Hepatocyte (in vitro differentiated cells): ENCODE results near the gene PTCRA. TPM values are rescaled to one million over a fixed set of nuclear protein-coding genes. Genes with fewer than 3 reads are reported as not detected.

Experiments
- DNase-seq: peaks from one replicate; pipeline ENCODE4 v3.0.0-alpha.2; 2016; ENCODE audit warnings: low spot score
- H2AFZ ChIP-seq: fragments of 200-600 bp; sonication (generic); 2 replicates; pipeline ENCODE4 v1.6.0; 2016; ENCODE audit warnings: antibody characterized with exemption, mild to moderate bottlenecking
- H3K27ac ChIP-seq: fragments of 200-600 bp; sonication (generic); 2 replicates; pipeline ENCODE4 v1.5.1; 2016; ENCODE audit warnings: mild to moderate bottlenecking
- H3K27me3 ChIP-seq: fragments of 200-600 bp; sonication (generic); 2 replicates; pipeline ENCODE4 v1.6.1; 2016
- H3K36me3 ChIP-seq: fragments of 200-600 bp; sonication (generic); replicated peaks from 2 replicates; pipeline ENCODE4 v1.5.1; 2016; ENCODE audit warnings: low read depth; ENCODE audit not compliant: insufficient read depth
- H3K4me1 ChIP-seq: fragments of 200-600 bp; sonication (generic); 2 replicates; pipeline ENCODE4 v1.5.1; 2016; ENCODE audit warnings: mild to moderate bottlenecking, moderate library complexity; ENCODE audit not compliant: insufficient read depth
- H3K4me2 ChIP-seq: fragments of 200-600 bp; sonication (generic); 2 replicates; pipeline ENCODE4 v1.6.0; 2016
- H3K4me3 ChIP-seq: fragments of 200-600 bp; sonication (generic); 2 replicates; pipeline ENCODE4 v1.5.1; 2016; ENCODE audit warnings: mild to moderate bottlenecking
- H3K79me2 ChIP-seq: fragments of 200-600 bp; sonication (generic); 2 replicates; pipeline ENCODE4 v1.6.0; 2017; ENCODE audit warnings: mild to moderate bottlenecking
- H3K9me2 ChIP-seq: fragments of 200-600 bp; sonication (generic); replicated peaks from 2 replicates; pipeline ENCODE4 v1.6.0; 2017; ENCODE audit warnings: mild to moderate bottlenecking; ENCODE audit not compliant: insufficient read depth
- H3K9me3 ChIP-seq: fragments of 200-600 bp; sonication (generic); 2 replicates; pipeline ENCODE4 v1.5.1; 2016; ENCODE audit warnings: low read depth, mild to moderate bottlenecking
- H4K20me1 ChIP-seq: fragments of 200-600 bp; sonication (generic); 2 replicates; pipeline ENCODE4 v1.6.0; 2016; ENCODE audit warnings: mild to moderate bottlenecking; ENCODE audit not compliant: insufficient read depth, poor library complexity, severe bottlenecking
- EZH2 ChIP-seq: fragments of 200-600 bp; sonication (generic); IDR thresholded peaks from 2 replicates; pipeline ENCODE4 v1.6.1; 2016; ENCODE audit warnings: antibody characterized with exemption, mild to moderate bottlenecking, borderline replicate concordance
- EZH2phosphoT487 ChIP-seq: fragments of 200-600 bp; sonication (generic); IDR thresholded peaks from one replicate; pipeline ENCODE4 v1.6.1; 2018; ENCODE audit warnings: antibody characterized with exemption, mild to moderate bottlenecking, low read depth, moderate library complexity; ENCODE audit not compliant: unreplicated experiment, severe bottlenecking
- WGBS: methylation state at CpG from one replicate; pipeline ENCODE4 v1.1.6; 2016; ENCODE audit warnings: low lambda C conversion rate; ENCODE audit errors: missing lambda C conversion rate; 5-methylcytosine and 5-hydroxymethylcytosine counted together
- polyA plus RNA-seq: library from polyadenylated mRNA; unstranded; fragments of >200 nt; fragmentation: Nextera tagmentation; extraction: Ambion mirVana; gene quantifications from 2 replicates; pipeline ENCODE4 v1.2.1, GENCODE V29; 2016
- total RNA-seq: library from RNA; depleted of rRNA; stranded (reverse); fragments of >200 nt; gene quantifications from 2 replicates; pipeline ENCODE4 v1.2.3, GENCODE V29; 2014
- TF ChIP-seq, protein P1 (sequence below): fragments of 200-600 bp; sonication (generic); IDR thresholded peaks from 2 replicates; pipeline ENCODE4 v1.5.1; 2016; ENCODE audit warnings: antibody characterized with exemption, mild to moderate bottlenecking; ENCODE audit not compliant: poor library complexity

PTCRA gene
- total and polyA plus RNA-seq, 2 experiments from 2014 or later, result not detected

DNA sequence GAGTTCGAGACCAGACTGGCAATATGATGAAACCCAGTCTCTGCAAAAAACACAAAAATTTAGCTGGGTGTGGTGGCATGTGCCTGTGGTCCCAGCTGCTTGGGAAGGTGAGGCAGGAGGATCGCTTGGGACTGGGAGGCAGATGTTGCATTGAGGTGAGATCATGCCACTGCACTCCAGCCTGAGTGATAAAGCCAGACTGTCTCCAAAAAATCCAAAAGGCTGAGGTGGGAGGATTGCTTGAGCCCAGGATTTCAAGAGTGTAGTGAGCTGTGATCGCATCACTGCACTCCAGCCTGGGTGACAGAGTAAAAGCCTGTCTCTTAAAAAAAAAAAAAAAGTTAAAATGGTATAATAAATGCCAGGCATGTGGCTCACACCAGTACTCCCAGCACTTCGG, 1.3 kb upstream of the PTCRA start:
- H3K27me3 ChIP-seq, result no peaks in the 10 kb centered on the region
- H2AFZ ChIP-seq, result no peak overlapping the region
- no peak overlapping the region for H3K4me3 ChIP-seq
- H3K79me2 ChIP-seq, result no peaks in the 10 kb centered on the region
- H3K27ac ChIP-seq, result no peak overlapping the region
- 73% methylated on average over 4 of the region's 4 CpGs for WGBS
- DNase-seq, result no peak
- H3K9me2 ChIP-seq, result no peaks in the 10 kb centered on the region
- H3K4me1 ChIP-seq, result no peaks in the 10 kb centered on the region
- no peaks in the 10 kb centered on the region for H3K9me3 ChIP-seq
- no peaks in the 10 kb centered on the region for H4K20me1 ChIP-seq
- H3K36me3 ChIP-seq, result no peaks in the 10 kb centered on the region
- TF ChIP-seq EZH2phosphoT487 (no peak), EZH2 (no peak)
- TF ChIP-seq, protein P1, sequence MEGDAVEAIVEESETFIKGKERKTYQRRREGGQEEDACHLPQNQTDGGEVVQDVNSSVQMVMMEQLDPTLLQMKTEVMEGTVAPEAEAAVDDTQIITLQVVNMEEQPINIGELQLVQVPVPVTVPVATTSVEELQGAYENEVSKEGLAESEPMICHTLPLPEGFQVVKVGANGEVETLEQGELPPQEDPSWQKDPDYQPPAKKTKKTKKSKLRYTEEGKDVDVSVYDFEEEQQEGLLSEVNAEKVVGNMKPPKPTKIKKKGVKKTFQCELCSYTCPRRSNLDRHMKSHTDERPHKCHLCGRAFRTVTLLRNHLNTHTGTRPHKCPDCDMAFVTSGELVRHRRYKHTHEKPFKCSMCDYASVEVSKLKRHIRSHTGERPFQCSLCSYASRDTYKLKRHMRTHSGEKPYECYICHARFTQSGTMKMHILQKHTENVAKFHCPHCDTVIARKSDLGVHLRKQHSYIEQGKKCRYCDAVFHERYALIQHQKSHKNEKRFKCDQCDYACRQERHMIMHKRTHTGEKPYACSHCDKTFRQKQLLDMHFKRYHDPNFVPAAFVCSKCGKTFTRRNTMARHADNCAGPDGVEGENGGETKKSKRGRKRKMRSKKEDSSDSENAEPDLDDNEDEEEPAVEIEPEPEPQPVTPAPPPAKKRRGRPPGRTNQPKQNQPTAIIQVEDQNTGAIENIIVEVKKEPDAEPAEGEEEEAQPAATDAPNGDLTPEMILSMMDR, result no peak
- no peak overlapping the region for H3K4me2 ChIP-seq

DNA sequence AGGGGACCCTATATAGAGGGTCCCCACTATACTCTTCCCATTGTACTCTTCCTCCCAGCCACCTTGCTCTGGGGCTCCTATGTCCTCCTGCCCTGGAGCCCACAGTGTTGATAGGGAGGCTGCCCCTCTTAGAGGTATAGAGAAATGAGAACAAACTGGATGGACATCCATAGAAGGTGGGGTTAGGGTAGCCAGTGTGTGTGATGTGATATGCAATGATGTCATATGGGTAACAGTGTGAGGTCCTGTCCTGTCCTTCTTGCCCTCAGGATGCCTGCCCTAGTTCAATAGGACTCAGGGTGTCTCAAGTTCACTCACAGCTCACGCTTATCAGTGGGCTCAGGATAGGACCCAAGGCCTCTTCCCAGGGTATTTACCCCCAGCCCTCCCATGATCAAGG, 435 bp downstream of the PTCRA start:
- 95% methylated on average over 1 of the region's 1 CpG for WGBS
- no peaks in the 10 kb centered on the region for H4K20me1 ChIP-seq
- no peak for TF ChIP-seq EZH2
- no peak for TF ChIP-seq EZH2phosphoT487
- TF ChIP-seq, protein P1, result no peak

DNA sequence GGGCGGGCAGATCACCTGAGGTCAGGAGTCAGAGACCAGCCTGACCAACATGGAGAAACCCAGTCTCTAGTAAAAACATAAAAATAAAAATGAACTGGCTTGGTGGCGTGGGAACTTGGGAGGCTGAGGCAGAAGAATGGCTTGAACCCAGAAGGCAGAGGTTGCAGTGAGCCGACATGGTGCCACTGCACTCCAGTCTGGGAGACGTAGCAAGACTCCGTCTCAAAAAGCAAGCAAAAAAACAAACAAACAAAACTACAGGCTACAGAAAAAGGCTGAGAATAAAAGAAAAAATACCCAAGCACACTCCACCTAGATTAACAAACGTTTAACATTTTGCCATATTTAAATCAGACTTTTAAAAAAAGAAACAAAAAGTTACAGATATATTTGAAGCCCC, 5.9 kb downstream of the PTCRA start:
- no peak for DNase-seq
- Histone ChIP-seq H3K27ac (no peak overlapping the region), H4K20me1 (no peaks in the 10 kb centered on the region), H3K4me2 (no peak overlapping the region), H3K36me3 (no peaks in the 10 kb centered on the region), H3K4me3 (no peak overlapping the region), H3K79me2 (no peaks in the 10 kb centered on the region), H3K27me3 (no peaks in the 10 kb centered on the region), H3K4me1 (no peaks in the 10 kb centered on the region), H3K9me2 (no peaks in the 10 kb centered on the region), H3K9me3 (no peaks in the 10 kb centered on the region), H2AFZ (no peak overlapping the region)
- 88% methylated on average over 6 of the region's 6 CpGs for WGBS
- TF ChIP-seq EZH2 (no peak), EZH2phosphoT487 (no peak)
- TF ChIP-seq, protein P1, result no peak

More for the DNA sequence above, 435 bp downstream of the PTCRA start:
- Histone ChIP-seq H3K27me3 (no peaks in the 10 kb centered on the region), H3K79me2 (no peaks in the 10 kb centered on the region), H3K4me1 (no peaks in the 10 kb centered on the region), H3K4me2 (no peak overlapping the region), H3K36me3 (no peaks in the 10 kb centered on the region), H2AFZ (no peak overlapping the region), H3K4me3 (no peak overlapping the region), H3K9me2 (no peaks in the 10 kb centered on the region), H3K9me3 (no peaks in the 10 kb centered on the region), H3K27ac (no peak overlapping the region)
- DNase-seq, result no peak

DNA sequence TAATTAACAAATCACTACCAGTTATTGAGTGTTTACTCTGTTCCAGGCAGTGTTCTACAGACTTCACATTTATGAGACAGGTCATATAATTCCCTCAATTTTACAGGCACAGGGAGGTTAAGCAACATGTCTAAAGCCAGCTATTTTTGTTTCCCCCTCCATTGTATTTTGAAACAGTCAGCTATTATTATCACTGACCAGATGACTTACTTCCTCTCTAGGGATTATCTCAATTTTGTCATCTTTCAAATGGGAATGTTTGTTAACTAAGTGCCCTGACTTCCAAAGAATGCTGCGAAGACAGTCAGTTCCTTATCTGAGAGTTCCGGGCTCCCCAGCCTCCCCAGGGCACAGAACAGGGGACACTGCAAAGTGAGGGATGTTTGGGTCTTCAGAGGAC, 7.8 kb downstream of the PTCRA start:
- Histone ChIP-seq H4K20me1 (no peaks in the 10 kb centered on the region), H3K4me1 (peaks cover 5% of the 10 kb centered on the region), H3K9me3 (no peaks in the 10 kb centered on the region), H3K79me2 (no peaks in the 10 kb centered on the region), H3K27me3 (no peaks in the 10 kb centered on the region), H2AFZ (no peak overlapping the region), H3K27ac (no peak overlapping the region), H3K4me2 (no peak overlapping the region), H3K4me3 (no peak overlapping the region), H3K9me2 (no peaks in the 10 kb centered on the region), H3K36me3 (no peaks in the 10 kb centered on the region)
- 53% methylated on average over 2 of the region's 2 CpGs for WGBS
- TF ChIP-seq EZH2phosphoT487, result no peak
- TF ChIP-seq, protein P1, result no peak
- no peak for DNase-seq
